ENCODE results near the gene IL34. TPM values are rescaled to one million over a fixed set of nuclear protein-coding genes. Genes with fewer than 3 reads are reported as not detected.

IL34 gene
- total RNA-seq, 2 experiments from 2014 or later, result not detected

GRCh38 chr16:70679671-70680494 is 33.5 kb downstream of the IL34 start:
- intact Hi-C loops (cut with micrococcal nuclease; ENCODE audit: unreplicated experiment), result loop anchor here (5.0 kb wide), 1 partner anchor 92 kb away; no protein-coding TSS in a partner anchor
- H3K79me2 ChIP-seq (ENCODE audit: insufficient read depth, low read depth, low read length), result no peaks in the 10 kb centered on the region
- no TSS peak for BruUV-seq (replicated peaks)

GRCh38 chr16:70680495-70681381 is 34.4 kb downstream of the IL34 start:
- Histone ChIP-seq H3K9me3 (ENCODE audit: low read length) (no peaks in the 10 kb centered on the region), H3K79me2 (ENCODE audit: insufficient read depth, low read depth, low read length) (no peaks in the 10 kb centered on the region), H2AFZ (ENCODE audit: low read length) (no peak overlapping the region), H3K36me3 (ENCODE audit: insufficient read depth, low read length) (no peaks in the 10 kb centered on the region), H3K4me1 (ENCODE audit: insufficient read depth, low read length, poor library complexity, severe bottlenecking) (no peaks in the 10 kb centered on the region), H3K4me2 (ENCODE audit: low read length) (no peak overlapping the region; the same call in 1 of the 2 replicates), H3K4me3 (ENCODE audit: low read depth, low read length, poor library complexity, severe bottlenecking) (no peak overlapping the region), H4K20me1 (ENCODE audit: insufficient read depth, low read length) (no peaks in the 10 kb centered on the region), H3K27ac (ENCODE audit: low read depth, low read length, poor library complexity, severe bottlenecking) (no peak overlapping the region), H3K9me2 (ENCODE audit: insufficient read depth, low read length) (no peaks in the 10 kb centered on the region)
- BruUV-seq (replicated peaks), result no TSS peak
- TF ChIP-seq CTCF (conservative IDR thresholded peaks at IDR 0.05; ENCODE audit: low read length) (no peak), EZH2phosphoT487 (IDR thresholded peaks at IDR 0.05; ENCODE audit: borderline replicate concordance, low read depth, low read length) (no peak)
- ChIA-PET CTCF (ENCODE audit: unreplicated experiment) (no interaction called here), POLR2A (no interaction called here)
- intact Hi-C loops (cut with micrococcal nuclease; ENCODE audit: unreplicated experiment), result loop anchor here (5.0 kb wide), 1 partner anchor 92 kb away; no protein-coding TSS in a partner anchor
- DNase-seq (ENCODE audit: low spot score), result no peak

More at GRCh38 chr16:70679671-70680494, 33.5 kb downstream of the IL34 start:
- Histone ChIP-seq H3K4me3 (ENCODE audit: low read depth, low read length, poor library complexity, severe bottlenecking) (no peak overlapping the region), H3K36me3 (ENCODE audit: insufficient read depth, low read length) (no peaks in the 10 kb centered on the region), H3K9me3 (ENCODE audit: low read length) (no peaks in the 10 kb centered on the region), H3K4me1 (ENCODE audit: insufficient read depth, low read length, poor library complexity, severe bottlenecking) (no peaks in the 10 kb centered on the region), H3K4me2 (ENCODE audit: low read length) (no peak overlapping the region; the same call in 1 of the 2 replicates), H3K9me2 (ENCODE audit: insufficient read depth, low read length) (no peaks in the 10 kb centered on the region), H2AFZ (ENCODE audit: low read length) (no peak overlapping the region), H4K20me1 (ENCODE audit: insufficient read depth, low read length) (no peaks in the 10 kb centered on the region), H3K27ac (ENCODE audit: low read depth, low read length, poor library complexity, severe bottlenecking) (no peak overlapping the region)
- POLR2A ChIA-PET, result no interaction called here
- no peak for TF ChIP-seq EZH2phosphoT487 (IDR thresholded peaks at IDR 0.05; ENCODE audit: borderline replicate concordance, low read depth, low read length)
- no peak for TF ChIP-seq CTCF (conservative IDR thresholded peaks at IDR 0.05; ENCODE audit: low read length)
- no peak for DNase-seq (ENCODE audit: low spot score)
- CTCF ChIA-PET (ENCODE audit: unreplicated experiment), result no interaction called here

Data from OCI-LY7 (cell line).